ENCODE results near the gene CCL28.

CCL28 gene

DNA sequence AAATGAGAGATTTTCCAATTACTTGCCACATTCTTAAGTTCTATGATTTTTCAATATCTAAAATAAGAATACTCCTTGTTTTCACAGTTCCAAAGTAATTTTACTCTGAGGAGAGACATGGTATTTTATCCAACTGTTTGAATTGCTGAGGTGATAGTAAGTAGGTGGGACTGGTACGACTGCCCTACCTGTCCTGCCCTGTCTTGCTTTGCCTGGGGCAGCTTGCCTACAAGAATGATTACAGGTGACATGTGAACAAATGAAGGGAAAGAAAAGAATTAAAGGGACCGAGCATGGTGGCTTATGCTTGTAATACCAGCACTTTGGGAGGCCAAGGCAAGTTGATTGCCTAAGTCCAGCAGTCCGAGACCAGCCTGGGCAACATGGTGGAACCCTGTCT, 57.4 kb downstream of the CCL28 start:
- no peak for DNase-seq

DNA sequence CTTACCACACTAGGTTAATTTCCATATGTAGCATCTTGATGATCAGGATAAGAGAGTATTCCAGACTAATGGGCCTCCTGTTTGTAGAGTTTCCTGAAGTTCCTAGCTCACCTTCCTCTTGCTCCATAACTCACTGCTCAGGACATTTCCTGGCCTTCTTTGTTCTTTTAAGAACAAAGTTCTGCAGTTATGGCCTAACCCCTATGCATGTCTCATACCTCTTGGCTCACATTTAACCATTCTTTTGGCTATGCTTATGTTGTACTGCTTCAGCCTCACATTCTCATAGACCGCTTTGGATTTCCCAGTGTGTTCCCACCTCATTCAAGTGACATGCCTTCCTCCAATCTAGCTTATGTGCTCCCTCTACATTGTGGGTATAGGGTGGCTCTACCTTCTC, 58.5 kb downstream of the CCL28 start:
- DNase-seq = no peak

DNA sequence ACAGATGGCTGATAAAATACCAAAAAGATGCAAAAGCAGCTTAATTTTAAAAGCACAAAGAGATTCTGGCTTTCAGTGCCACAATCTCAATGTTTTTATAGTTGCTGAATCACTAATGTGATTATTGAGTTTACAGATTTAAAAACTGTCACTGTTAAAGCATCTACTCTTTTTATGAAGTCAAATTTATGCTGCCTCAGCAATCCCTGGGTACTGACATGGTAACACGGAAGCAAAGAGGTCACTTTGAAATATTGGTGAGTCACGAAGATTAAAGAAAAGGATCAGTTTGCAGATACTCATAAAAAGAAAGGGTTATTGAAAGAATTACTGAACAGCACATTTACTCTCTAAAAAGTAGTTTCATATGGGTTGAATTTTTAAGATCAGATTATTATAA, 59.3 kb downstream of the CCL28 start:
- DNase-seq = no peak

DNA sequence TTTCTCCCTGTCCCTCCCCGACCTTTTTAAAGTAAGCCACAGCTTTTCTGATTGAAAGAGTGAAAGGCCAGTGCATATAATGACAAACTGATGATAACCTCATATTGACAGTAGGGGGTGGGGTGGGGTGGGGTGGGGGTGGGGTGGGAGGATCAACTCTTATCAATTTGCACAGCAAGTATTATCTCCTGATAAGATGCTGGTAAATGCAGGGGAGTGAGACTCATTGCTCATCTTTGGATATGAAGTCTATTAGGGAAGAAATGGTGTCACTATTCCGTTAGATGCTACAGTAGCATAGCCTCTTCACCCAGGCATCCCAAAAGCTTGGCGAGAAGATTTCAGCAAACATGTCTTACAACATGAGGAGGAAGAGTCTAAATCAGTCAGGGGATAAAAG, 60.1 kb downstream of the CCL28 start:
- no peak for DNase-seq

DNA sequence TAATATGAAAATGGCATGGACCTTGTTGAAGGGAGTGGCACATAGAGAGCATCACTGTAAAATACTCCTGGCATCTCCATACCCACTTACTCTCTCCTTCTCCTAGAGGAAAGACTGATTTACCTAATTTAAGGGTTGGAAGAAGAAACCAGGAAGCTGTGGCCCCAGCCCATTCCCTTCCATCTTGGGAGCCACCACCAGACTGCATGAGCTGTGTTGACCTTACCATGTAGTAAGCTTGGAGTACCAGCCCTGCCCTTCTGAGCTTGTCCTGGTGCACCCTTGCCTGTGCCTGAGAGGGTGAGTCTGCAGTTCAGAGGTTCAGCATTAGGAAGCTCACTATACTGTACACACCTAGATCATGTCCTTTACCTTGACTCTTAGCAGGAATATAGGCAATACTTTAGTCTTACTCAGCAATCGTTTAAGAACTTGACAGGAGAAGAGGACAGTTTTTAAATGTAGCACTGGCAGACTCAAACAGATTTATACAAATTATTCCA, 63.3 kb downstream of the CCL28 start:
- DNase-seq = no peak

DNA sequence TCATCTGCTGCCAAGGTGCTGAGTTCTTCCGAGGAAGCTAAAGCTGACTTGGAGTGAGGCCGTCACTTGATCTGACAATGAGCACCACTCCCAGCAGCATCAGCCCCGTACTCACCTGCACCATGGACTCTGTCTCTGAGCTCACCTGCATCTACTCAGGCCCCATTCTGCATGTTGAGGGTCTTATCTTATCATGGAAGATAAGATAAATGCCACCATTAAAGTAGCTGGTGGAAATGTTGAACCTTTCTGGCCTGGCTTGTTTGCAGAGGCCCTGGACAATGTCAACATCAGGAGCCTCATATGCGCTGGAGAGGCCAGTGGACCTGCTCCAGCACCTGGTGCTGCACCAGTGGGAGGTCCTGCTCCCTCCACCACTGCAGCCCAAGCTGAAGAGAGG, 64.0 kb downstream of the CCL28 start:
- DNase-seq = no peak

DNA sequence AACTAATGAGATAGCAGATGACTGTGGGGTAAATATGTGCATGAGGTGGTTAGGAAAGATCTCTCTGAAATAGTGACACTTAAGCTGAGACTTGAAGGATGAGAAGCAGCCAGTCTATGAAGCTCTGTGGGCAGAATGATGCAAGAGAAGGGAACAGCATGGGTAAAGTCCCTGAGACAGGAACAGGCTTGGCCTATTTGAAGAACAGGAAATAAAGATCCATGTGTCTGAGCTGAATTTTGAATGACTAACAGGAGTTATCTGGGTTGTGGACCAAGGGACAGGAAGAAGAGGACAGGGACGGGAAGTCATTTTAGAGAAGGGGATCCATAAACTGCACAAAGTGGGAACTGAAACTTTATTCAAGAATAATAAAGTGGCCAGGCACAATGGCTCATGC, 73.3 kb downstream of the CCL28 start:
- no peak for DNase-seq

DNA sequence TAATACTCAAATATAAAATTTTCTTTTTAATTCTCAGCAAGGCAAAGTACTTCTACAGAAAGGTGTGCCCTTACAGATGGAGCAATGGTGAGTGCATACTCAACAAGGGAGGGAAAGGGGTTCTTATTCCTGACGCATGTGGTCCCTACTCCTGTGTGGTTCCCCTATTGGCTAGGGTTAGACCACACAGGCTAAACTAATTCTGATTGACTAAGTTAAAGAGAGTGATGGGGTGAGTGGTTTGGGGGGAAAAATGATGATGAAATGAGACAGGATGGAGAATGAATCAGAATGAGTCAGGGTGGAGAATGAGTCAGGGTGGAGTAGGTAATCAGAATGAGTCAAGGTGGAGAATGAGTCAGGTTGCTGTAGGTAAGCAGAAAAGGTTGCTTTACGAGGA, 76.0 kb downstream of the CCL28 start:
- DNase-seq = no peak

DNA sequence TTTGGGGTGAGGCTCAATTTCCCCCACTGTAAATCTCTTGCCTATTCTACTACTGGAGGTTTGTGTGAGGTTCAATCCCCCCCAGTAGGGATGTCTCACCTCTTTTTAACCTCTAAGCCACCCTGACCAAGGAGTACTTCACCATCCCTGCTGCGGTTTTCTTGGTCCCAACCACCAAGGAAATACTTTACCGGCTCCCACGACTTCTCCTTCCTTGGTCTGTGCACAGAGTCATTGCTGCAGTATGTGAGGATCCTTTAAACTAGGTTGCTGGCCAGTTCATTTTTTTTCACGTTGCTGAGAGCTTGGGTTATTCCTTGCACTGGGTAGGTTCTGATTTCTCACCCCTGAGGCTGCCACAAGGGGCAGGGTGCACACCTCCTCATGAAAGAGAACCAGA, 76.5 kb downstream of the CCL28 start:
- no peak for DNase-seq

DNA sequence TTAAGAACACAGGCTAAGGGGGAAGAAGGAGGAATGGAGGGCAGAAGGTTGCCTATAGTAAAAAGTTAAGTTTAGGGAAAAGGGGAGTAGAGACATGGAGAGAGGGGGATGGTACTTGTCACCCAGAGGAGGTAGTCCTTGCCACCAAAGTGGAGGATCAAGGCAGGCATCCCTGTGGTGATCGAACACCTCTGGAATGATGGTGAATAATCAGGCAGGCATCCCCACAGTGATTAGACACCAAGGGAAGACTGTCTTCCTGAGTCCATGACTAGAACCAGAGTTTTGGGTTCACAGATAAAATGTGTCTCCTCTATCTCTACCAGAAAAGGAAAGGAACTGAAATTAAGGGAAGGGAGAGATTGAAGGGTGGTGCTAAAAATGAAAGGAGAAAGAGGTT, 79.8 kb downstream of the CCL28 start:
- DNase-seq = no peak
